Activated gamma-delta T cell (primary cell): ENCODE results near the gene RNF175.

ENCODE experiments used
- DNase-seq: peaks from one replicate; lab custom pipeline; 2025; lab: John Stamatoyannopoulos, UW

RNF175 gene

GRCh38 chr4:153785910-153786721 is 26.3 kb upstream of the RNF175 start:
- DNase-seq, result no peak

GRCh38 chr4:153784166-153784699 is 24.4 kb upstream of the RNF175 start:
- DNase-seq, result no peak

GRCh38 chr4:153782581-153782980 is 22.8 kb upstream of the RNF175 start:
- no peak for DNase-seq

- DNase-seq, result no peak
Observed at GRCh38 chr4:153781717-153782416, 22.0 kb upstream of the RNF175 start.

- no peak for DNase-seq
Observed at GRCh38 chr4:153781280-153781679, 21.5 kb upstream of the RNF175 start.

- DNase-seq, result no peak
Observed at GRCh38 chr4:153780876-153781275, 21.1 kb upstream of the RNF175 start.

GRCh38 chr4:153780221-153780620 is 20.4 kb upstream of the RNF175 start:
- DNase-seq, result no peak

- DNase-seq, result no peak
Observed at GRCh38 chr4:153778383-153778782, 18.6 kb upstream of the RNF175 start.

GRCh38 chr4:153777421-153777820 is 17.6 kb upstream of the RNF175 start:
- DNase-seq, result no peak

GRCh38 chr4:153776601-153777000 is 16.8 kb upstream of the RNF175 start:
- no peak for DNase-seq

- DNase-seq, result no peak
Observed at GRCh38 chr4:153773236-153773690, 13.4 kb upstream of the RNF175 start.

GRCh38 chr4:153771046-153771445 is 11.2 kb upstream of the RNF175 start:
- no peak for DNase-seq

- DNase-seq, result no peak
Observed at GRCh38 chr4:153766758-153767157, 6.9 kb upstream of the RNF175 start.

GRCh38 chr4:153765894-153766293 is 6.1 kb upstream of the RNF175 start:
- DNase-seq, result no peak

GRCh38 chr4:153764601-153765368 is 5.0 kb upstream of the RNF175 start:
- no peak for DNase-seq

GRCh38 chr4:153763404-153763803 is 3.6 kb upstream of the RNF175 start:
- no peak for DNase-seq

GRCh38 chr4:153758688-153759406 is 977 bp downstream of the RNF175 start:
- no peak for DNase-seq

GRCh38 chr4:153758136-153758535 is 1.7 kb downstream of the RNF175 start:
- DNase-seq, result no peak

GRCh38 chr4:153757407-153757806 is 2.4 kb downstream of the RNF175 start:
- no peak for DNase-seq

- no peak for DNase-seq
Observed at GRCh38 chr4:153755186-153755585, 4.6 kb downstream of the RNF175 start.

GRCh38 chr4:153750197-153750817 is 9.5 kb downstream of the RNF175 start:
- DNase-seq, result no peak
